ENCODE data around the gene AHCYL1.
A peak's percentile ranks its signal among the peaks of the same experiment; 100 is the strongest.
"Not testable (repeated sequence)": the region's sequence is repeated elsewhere in the genome, so short reads cannot be mapped to it uniquely, and the experiment has no call there.

Gene AHCYL1

DNA sequence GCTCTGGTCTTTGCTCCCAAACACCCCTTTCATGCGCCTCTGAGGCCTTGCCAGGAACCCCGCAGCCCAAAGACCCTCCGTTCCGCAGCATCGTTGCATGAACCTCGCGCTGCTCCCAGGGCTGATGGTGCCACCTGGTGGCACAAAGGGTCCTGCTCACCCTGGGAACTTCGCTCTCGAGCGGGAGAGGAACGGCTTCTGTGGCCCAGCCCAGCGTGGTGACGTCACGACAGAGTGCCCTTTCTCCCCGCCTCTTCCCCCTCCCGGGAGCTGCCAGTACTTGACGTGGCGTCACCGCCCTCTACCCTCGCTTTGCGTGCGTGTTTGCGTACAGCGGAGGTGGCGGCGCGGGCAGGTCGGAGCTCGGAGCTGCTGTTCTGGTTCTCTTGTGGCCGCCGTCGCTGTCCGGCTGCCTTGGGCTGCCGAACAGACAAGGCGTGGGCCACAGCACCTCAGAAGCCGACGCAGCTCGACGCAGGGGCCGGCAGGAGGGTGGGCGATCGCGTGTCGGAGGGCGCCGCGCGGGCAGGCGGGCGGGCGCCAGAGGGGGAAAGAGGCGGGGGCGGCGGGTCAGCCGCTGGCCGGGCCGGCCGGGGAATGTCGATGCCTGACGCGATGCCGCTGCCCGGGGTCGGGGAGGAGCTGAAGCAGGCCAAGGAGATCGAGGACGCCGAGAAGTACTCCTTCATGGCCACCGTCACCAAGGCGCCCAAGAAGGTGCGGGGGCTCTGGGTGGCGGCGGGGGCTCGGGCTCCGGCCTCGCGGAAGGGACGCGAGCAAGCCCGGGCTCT, at the start of gene AHCYL1:
AHCYL1 (plus strand) TSS at position 310 of the 791 bp plus-strand sequence; CDS start at position 598, 288 bp downstream.
- peak; percentile 98 for DNase-seq

DNA sequence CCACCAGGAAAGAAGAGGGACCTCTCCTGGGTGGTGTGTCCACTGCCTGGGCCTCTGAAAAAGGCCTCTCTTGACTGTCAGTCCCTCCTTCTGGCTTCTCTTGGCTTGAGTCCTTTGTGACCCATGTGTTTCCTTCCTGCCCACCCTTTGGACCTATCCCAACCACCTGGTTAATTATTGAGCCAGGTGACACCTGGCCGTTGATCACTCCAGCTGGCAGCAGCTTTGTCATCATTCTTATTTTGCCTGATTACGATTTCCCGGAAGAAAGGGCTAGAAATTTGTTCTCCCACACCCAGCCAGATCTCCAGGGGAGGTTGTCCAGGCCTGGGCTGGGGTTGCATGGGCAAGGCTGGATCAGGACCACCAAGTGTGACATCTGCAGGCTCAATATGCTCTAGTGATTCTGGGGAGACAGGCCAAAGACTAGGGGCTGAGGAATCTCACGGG, 49.1 kb upstream of the AHCYL1 start:
- no peak for DNase-seq

GRCh38 chr1:109937738-109938137, 46.8 kb upstream of the AHCYL1 start:
- DNase-seq = no peak

- no peak for DNase-seq
These were observed 46.0 kb upstream of the AHCYL1 start for GRCh38 chr1:109938556-109938955.

DNA sequence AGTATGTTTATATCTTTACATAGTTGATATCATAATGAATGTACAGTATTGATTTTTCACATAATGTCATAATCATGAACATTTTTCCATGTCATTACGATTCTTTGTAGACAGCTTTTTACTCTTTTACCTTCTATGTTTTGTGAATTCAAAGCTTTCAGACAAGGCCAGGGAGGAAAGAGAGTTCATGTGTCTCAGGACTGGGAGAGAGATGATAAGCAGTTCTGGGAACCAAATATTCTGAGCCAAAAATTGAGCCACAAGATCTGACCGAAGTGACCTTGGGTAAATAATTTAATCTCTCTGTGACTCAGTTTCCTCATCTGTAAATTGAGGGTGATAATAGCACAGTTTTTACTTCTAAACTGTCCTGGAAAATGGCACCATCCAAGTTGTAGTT, 42.1 kb upstream of the AHCYL1 start:
- DNase-seq = no peak

- DNase-seq = no peak
These were observed 40.0 kb upstream of the AHCYL1 start for GRCh38 chr1:109944541-109944940.

- no peak for DNase-seq
These were observed 38.1 kb upstream of the AHCYL1 start for GRCh38 chr1:109946511-109946910.

DNA sequence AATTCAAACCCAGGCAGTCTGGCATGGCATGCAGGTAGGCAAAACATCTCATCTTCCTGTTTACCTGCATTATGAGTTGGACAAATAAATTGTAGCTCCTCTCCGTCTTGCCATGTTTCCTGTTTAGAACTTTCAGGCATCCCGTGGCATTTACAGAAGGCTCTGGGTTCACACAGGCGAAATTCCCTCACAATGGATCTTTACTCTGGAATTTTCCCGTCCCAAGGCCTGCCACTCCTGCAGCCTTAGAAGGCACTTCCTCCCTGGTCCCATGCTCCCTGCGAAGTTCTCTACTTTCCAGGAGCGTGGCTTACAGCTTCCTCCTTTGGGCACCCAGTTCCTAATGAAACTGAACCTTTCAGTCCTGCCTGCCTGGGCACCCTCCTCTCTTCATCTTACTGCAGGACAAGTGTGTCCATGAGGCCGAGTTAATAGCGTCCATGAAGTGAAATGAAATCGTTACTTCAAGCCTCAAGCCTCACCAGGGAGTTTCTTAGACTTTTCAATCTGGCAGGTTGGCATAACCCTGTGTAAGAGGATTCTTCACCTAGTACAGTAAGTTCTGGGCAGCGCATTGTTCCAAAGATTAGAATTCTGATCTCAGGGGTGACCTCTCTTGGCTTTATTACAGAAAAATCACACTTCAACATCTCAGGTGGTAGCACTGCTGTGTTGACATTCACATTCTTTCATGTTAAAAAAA, 36.8 kb upstream of the AHCYL1 start:
- no peak for DNase-seq

GRCh38 chr1:109948285-109948630, 36.3 kb upstream of the AHCYL1 start:
- DNase-seq = no peak

DNA sequence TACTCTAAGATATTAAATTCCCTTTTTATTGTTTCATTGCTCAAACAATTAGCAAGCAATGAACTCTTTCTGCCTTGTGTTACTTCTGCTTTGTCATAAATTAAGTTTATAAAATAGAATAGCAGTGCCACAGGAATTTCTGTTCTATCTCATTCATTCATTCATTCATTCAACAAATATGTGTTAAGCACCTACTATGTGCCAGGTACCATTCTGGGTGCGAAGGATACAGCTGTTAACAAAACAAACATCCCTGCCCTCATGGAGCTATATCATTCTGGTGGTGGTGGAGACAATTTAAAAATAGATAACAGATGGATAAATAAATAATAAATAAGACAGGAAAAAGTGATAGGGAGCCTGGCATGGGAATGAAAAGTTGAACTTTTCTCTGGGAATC, 34.5 kb upstream of the AHCYL1 start:
- DNase-seq = no peak

- no peak for DNase-seq
These were observed 34.1 kb upstream of the AHCYL1 start for GRCh38 chr1:109950509-109950908.

GRCh38 chr1:109951501-109951900, 33.1 kb upstream of the AHCYL1 start:
- DNase-seq = not testable (repeated sequence)

GRCh38 chr1:109954041-109954512, 30.5 kb upstream of the AHCYL1 start:
- no peak for DNase-seq

DNA sequence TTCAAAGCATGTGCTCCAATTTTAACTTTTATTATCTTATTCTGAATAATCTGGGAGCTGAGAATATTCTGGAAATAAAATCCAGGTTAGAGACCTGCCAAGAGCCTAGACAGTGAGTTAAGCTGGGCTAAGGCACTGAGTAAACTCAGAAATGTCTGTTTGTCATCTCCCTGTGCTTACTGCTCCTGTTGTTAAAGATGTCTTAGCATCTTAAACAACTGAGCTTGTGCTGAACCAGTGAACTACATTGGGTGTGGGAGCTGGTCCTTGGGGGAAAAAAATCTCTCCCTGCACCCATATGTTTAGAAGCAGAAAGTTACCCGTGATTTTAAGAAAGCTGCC, 25.0 kb upstream of the AHCYL1 start:
- no peak for DNase-seq

DNA sequence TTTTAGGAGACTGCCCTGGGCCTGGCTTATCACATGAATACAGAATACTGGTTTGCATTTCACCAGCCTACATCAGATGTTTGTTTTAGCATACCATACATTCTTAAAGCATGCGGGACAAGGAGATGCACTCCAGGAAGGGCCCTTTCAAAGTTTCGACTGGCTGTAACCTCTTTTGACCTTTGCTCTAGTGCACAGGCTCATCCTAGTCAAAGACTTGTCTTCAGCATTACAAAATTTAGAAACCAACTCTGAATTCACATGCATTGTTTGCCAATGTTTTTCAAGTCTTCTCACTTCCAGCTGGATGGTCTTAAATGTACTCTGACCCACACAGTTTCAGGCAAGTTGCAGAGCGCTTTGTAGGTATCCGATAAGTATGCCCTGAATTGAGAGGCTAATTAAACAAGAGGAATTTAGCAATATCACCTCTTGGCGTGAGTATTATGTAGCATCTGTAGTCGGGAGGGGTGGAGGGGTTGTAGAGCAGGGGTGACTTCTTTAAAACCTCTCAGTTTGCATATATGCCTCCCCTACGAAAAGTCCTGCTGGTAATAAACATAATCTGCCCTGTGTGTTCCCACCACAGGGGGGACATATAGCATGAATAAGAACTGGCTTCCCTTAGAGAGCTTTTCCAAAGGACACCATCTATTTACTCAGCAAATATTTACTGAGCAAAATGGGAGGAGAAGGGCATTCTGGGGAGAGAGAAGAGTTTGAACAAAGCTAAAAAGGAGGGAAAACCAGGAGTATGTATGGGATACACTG, 24.4 kb upstream of the AHCYL1 start:
- no peak for DNase-seq

DNA sequence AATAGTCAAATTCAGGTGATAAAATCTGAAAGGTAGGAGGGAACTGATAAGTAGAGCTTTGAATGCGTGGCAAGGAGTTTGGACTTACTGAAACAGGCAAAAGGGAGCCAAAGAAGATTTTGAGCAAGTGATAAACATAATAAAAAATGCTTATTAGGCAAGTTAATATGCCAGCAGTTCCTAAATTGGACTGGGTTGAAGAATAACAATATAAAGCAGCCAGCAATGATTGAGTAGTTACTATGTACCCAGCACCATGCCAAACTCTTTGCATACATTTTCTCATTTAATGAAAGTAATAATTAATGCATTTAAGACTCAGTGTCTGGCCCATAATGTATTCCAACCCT, 23.8 kb upstream of the AHCYL1 start:
- DNase-seq = no peak

- no peak for DNase-seq
These were observed 20.7 kb upstream of the AHCYL1 start for GRCh38 chr1:109963864-109964263.

DNA sequence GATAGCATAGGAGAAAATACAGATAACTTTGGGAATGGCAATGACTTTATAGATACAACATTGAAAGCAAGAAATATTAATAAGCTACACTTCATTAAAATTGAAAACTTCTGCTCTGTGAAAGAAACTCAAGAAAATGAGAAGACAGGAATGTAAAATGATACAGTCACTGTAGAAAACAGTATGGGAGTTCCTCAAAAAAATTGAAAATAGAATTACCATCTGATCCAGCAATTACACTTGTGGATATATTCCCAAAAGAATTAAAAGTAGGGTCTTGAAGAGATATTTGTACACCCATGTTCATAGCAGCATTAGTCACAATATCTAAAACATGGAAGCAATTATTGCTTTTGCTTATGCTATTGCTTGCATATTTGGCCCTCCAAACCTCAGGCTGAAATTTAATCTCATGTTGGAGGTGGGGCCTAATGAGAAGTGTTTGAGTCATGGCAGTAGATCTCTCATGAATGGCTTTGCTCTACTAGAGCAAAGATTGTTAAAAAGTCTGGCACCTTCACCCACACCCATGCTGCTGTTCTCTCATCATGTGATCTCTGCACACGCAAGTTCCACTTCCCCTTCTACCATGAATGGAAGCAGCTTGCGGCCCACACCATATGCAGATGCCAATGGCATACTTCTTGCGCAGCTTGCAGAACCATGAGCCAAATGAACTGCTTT, 15.3 kb upstream of the AHCYL1 start:
- no peak for DNase-seq

GRCh38 chr1:109969907-109970306, 14.7 kb upstream of the AHCYL1 start:
- no peak for DNase-seq

DNA sequence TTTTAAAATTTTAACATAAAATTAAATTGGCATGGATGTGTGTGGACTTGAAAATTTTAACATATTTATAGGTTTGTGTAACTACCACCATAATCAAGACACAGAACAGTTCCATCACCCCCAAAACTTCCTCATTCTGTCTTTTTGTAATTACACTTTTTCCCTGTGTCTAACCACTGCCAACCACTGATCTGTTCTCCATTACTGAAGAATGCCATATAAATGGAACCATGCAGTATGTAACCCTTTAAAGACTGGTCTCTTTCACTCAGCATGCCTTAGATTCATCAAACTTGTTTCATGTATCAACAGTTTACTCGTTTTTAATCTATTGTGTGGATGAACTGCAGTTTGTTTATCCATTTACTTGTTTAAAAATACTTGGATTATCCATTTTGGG, 13.0 kb upstream of the AHCYL1 start:
- DNase-seq = no peak

- DNase-seq = no peak
These were observed 10.4 kb upstream of the AHCYL1 start for GRCh38 chr1:109974191-109974590.

DNA sequence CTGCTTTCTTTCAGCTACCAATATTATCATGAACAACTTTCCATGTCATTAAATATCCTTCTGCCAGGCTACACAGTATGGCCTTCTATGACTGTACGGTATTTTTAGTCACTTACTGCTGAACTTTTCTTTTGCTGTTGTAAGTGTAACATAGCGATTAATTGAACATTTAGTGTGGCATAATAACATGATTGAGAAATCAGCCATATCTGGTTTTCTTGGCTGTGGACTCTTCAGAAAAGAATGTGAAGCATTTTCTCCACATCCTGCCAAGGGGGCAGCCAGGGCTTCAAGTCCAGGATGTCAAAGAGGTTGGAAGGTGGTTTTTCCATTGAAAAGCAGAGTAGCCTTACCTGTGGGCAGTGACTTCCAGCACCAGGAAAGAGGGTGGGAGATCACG, 8.8 kb upstream of the AHCYL1 start:
- DNase-seq = no peak

DNA sequence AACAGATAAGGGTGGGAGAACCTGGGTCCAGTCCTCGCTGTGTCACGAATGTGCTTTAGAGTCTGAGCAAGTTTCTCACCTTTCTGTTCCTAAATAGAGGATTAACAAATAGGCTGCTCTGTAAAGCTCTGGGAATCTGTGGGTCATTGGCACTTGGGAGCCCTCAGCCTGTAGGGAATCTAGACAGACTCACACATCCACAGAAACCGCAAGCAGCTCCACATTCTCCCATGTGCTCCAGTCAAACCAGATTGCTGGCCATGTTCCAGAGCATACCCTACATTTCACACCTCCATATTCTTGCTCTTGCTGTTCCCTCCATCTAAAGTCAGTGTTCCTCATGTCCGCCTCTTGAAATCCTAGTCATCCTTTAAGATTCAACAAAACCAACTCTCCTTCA, 7.8 kb upstream of the AHCYL1 start:
- DNase-seq = no peak

Data from T1000 (cell line).